Raji (cell line): ENCODE measurements around the gene EXOC2.

ENCODE experiments used
- POLR2A ChIP-seq: IDR thresholded peaks from 2 replicates; pipeline ENCODE4 v1.6.1; 2011; ENCODE audit warnings: low read depth, low read length, control low read depth; ENCODE audit not compliant: insufficient read depth

Gene EXOC2

DNA sequence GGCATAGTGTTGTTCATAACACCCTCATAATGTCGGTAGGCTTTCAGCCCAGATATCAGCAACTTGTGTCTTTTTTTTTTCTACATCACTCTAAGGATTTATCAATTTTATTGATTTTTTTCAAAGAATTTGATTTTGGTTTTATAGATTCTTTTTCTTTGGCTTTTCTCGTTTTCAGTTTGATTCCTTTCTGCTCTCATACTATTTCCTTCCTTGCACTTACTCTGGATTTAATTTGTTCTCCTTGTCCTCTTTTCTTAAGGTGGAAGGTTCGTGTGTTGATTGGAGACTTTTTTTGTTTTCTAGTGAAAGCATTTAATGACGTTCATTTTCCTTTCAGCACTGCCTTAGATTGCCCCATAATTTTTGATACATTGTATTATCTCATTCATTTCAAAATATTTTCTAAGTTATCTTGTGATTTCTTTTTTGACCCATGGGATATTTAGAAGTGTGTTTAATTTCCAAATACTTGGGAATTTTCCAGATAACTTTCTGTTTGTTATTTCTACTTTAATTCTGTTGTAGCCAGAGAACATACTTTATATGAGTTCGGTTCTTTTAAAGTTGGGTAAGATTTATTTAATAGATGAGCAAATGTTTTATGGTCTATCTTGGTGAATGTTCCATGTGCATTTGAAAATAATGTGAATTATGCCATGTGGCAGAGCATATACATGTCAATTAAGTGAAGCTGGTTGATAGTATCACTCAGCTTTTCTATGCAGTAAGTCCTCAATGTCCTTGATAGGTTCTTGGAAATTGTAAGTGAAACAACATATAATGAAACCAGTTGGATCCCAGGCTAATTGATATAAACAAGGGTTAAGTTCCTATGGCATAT, 238.6 kb downstream of the EXOC2 start:
- no peak for TF ChIP-seq POLR2A

DNA sequence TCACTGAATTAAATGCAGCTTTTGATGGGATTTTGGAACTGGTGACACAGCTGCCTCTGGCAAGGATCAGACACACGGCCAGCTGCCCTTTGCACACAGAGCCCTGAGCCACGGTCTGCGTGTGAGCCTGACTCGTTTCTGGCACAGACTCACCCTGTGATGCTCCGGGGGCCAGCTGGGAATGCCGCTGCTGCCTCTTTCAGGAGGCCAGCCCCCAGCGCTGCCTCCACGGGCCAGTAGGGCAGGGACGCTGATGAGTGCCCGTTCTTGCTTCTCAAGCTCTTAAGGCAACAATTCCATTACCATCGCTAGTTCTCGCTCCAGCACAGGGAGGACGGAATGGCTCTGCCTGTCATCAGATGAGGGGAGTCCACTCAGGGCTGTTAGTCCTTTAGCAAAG, 239.8 kb downstream of the EXOC2 start:
- no peak for TF ChIP-seq POLR2A

DNA sequence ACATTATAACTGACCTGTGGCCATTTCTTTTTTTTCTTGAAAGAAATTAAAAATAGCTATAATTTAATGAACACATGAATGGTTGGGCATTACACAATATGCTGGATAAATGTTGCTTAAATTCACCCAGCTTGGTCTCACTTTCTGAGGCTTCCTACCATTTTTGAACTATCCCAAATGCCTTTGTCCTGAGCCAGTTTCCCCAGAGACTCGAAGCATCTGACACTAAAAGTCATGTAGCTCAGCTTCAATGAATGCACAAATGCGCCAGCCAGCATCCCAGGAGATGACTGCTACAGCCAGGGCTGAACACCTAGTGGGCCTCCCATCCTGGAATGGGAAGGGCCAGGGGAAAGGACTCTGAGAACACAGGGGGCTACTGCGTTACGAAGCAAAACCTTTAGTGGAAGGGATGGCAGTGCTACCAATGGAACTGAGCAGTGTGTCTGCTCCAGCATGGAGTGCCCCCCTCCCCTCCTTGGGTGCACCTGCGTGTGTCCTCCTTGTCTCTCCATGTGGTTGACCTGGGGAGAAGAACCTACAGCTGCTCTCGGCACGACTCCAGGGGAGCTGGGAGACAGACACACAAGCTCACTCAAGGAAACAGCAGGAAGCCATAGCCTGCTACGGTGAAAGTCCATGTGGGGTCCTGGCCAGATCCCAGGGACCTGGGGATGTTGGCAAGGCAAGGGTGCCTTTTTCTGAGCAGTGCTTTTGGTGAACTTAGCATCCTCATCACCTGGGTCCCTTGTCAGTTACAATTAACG, 240.5 kb downstream of the EXOC2 start:
- TF ChIP-seq POLR2A = no peak

DNA sequence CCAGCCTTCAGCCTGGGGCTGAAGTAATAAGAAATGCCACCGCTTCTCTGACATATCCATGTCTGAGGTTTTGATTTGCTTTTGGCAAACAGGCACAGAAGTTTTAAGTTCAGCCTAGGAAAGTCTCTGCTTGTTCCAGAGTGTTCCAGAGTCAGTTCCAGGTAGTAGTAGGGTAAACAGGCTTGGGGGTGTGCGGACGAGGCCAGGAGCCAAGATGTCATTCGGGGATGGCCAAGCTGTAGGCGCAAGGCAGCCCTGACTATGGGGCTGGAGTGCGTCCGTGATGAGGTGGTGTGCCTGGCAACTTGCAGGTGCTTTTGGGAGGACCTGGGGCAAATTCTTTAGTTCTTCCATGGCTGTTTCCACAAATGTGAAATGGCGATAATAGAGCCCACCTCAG, 241.1 kb downstream of the EXOC2 start:
- no peak for TF ChIP-seq POLR2A

DNA sequence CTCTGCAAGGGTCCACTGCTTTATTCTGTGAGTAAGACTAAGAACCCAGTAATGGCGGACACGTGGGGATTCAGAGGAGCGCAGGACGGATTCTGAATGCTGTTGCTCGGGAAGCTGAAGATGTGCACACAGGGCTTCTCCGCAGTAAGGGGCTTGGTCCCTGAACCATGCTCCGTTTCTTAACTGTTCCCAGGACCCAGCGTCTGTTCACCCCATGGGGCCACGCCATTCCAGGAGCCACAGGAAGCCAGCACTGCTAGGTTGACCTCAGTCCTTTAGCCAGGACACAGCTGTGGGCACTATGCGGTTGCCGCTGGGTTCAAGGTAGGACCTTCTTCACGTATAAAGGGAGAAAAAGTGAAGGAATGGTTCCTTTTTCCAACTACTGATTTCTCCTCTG, 241.6 kb downstream of the EXOC2 start:
- TF ChIP-seq POLR2A = no peak

DNA sequence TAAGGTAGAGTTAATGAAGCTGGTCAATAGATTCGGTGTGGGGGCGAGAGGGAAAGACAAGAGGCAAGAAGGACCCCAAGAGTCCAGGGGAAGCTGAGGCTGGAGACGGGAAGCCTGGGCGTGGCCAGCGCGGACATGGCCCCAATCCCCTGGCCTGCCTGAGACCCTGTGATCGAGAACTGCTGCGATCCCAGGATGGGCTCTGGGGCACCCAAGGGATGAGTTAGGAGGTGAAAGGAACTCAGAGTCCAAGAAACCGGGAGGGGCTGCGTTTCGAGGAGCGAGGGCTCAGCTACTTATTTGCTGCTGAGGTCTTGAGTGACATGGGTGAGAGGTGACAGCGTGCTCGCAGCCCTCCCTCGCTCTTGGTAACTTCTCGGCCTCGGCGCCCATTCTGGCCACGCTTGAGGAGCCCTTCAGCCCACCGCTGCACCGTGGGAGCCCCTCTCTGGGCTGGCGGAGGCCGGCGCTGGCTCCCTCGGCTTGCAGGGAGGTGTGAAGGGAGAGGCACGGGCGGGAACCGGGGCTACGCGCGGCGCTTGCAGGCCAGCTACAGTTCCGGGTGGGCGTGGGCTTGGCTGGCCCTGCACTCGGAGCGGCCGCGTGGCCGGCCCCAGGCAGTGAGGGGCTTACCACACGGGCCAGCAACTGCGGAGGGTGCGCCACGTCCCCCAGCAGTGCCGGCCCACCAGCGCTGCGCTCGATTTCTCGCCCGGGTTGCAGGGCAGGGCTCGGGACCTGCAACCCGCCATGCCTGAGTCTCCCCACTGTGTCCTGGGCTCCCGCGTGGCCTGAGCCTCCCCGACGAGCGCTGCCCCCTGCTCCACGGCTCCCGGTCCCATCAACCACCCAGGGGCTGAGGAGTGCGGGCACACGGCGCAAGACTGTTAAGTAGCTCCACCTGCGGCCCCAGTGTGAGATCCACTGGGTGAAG, 243.2 kb downstream of the EXOC2 start:
- TF ChIP-seq POLR2A = no peak

DNA sequence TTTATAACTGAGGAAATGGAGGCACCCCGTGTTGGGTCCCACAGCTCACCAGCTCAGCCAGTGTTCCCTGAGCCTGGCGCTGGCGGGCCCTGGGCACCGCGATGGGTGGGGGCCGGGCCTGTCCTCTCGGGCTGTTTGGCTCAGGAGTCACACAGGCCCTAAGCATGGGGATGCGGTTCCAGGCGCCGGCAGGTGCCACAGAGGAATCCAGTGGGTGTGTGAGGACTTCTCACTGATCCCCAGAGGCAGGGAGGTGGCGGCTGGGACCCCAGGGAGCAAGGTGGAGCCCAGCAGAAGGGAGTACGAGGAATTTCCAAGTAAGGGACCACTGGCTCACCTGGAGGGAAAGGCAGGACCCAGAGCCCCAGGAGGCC, 243.9 kb downstream of the EXOC2 start:
- TF ChIP-seq POLR2A = no peak

DNA sequence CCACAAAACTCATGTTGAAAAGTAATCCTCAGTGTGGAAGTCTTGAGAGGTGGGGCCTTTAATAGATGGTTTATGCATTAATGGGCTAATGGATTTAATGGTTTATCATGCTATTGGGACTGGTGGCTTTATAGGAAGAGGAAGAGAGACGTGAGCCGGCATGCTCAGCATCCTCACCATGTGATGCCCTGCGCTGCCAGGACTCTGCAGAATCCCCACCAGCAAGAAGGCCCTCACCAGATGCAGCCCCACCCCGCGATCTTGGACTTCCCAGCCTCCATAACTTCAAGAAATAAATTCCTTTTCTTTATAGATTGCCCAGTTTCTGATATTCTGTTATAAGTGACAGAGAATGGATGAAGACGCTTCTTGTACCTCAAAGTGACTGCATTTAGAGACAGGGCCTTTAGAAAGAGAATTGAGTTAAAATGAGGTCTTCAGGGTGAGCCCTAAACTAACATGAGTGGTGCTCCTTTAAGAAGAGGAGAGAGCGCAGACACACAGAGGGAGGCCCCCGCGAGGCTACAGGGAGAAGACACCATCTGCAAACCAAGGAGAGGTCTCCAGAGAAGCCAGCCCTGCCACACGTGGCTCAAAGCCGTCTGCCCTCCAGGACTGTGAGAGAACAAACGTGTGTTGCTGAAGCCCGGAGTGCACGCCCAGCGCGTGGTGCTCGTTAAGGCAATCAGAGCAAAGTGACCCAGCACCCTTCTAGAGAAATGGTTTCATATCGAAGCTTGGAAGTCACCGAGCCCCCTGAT, 244.5 kb downstream of the EXOC2 start:
- TF ChIP-seq POLR2A = no peak

DNA sequence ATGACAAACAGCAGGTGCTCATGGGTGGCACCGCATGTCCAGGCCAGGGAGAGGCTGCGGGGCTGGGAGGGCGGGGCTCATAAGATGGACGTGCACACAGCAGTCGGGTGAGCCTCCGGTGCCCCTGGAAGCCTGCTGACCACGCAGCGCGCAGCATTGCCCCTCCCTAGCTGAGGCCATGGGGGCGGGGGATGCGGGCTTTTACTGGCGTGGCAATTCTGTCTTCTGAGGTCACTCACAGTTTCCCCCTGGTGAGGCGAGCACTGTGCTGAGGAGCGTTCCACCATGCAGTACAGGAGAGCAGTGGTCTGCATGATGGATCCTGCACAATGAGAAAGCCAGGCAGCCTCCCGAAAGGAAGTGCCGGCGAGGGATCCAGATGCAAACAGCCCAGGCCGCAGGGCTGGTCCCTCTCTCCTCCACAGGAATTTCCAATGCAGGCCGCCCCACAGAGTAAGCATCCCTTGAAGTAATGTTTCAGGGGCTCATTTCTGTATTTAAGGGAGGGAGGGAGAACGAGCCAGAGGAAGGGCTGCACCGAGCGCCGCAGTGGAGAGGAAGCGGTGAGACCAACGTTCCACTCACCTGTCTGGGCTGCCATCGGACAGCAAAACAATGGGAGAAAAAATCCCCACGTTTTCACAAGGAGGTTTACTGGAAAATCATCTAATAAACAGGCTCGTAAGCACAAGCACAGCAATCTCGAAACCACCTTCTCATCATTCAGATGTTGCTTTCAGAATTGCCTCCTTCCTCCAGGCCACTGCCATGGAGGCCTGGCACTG, 245.4 kb downstream of the EXOC2 start:
- TF ChIP-seq POLR2A = no peak

DNA sequence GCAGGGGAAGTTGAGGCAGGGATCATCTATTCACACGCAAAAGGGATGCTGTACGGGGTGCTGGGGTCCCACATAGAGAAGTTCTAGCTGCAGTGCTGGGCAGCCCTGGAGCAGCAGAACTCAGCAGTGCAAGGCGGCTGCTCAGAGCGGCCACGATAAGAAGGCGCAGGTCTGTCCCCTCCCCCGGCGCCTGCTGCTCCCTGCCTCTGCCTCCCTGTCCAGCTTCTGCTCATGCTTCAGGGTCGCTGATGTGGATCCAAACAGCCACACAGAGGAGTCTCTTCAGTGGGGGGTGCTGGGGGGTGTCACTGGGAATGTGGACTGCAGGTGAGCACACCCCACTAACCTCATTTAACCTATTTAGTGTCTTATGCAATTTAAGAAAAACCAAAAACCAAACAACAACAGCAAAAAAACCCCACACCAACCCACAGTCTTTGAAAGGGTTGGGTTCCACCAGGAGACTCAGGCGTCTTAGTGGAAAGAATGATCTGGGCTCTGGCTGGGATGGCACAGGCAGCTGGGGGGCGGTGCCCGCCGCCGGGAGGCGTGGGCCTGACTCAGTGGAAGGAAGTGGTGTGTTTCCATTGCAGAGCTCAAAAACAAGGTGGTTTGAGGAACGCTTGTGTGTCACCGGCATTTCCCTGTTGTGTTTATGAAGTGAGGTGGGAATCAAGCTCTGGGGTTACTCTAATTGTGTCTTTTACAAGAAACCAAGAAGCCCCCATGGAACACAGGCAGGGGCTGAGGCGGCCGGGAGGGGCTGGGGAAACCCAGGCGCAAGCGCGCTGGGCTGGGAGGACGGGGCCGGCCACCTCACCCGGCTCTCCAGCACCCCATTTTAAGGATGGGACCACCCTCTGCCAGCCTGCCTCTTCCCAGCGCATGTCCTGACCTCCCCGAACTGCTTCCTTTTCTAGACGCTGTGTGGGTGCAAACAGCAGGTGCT, 246.2 kb downstream of the EXOC2 start:
- TF ChIP-seq POLR2A = no peak

DNA sequence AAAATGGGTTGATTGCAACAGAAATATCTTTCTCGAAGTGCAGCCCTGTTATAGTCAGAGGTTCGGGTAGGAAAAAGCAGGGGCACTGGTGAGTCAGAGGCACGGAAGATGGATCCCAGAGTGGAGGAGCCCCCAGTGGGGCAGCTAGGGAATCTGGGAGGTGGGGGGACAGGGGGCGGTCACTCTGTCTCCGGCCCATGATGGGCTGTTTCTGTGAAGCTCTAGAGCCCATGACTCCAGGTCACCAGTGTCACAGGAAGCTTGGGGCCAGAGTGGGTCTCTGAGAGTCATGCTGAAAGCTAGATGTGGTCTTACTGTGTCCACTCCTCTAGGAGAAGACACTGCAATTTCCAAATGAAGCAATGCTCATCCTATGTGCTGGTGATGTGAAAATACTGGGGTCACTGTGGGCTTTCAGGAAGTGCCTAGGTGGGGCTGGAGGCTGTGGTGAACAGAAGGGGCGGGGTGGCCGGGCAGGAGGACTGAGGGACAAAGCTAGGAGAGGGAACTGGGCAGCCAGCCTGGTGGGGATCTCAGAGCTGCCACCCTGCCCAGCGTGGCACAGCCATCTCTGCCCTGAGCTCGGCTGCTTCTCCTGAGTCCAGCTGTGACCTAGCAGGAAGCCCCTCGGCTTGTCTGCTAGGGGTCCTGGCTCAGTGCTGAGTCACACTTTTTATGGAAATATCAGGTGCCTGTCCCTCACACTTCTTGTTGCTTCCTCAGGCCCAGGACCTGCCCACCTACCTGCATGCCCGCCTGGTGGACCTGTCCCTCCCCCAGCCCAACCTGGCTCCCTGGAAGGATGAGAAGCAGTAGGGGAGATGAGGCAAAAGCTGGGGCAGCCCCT, 247.1 kb downstream of the EXOC2 start:
- TF ChIP-seq POLR2A = no peak
